ENCODE measurements around the gene HNRNPUL2.
"Not testable (repeated sequence)": the region's sequence is repeated elsewhere in the genome, so short reads cannot be mapped to it uniquely, and the experiment has no call there.

HNRNPUL2 gene

GRCh38 chr11:62706850-62707247, 20.4 kb downstream of the HNRNPUL2 start:
- H3K27ac ChIP-seq (ENCODE audit: low read length), result peak overlapping the region; percentile 72

DNA sequence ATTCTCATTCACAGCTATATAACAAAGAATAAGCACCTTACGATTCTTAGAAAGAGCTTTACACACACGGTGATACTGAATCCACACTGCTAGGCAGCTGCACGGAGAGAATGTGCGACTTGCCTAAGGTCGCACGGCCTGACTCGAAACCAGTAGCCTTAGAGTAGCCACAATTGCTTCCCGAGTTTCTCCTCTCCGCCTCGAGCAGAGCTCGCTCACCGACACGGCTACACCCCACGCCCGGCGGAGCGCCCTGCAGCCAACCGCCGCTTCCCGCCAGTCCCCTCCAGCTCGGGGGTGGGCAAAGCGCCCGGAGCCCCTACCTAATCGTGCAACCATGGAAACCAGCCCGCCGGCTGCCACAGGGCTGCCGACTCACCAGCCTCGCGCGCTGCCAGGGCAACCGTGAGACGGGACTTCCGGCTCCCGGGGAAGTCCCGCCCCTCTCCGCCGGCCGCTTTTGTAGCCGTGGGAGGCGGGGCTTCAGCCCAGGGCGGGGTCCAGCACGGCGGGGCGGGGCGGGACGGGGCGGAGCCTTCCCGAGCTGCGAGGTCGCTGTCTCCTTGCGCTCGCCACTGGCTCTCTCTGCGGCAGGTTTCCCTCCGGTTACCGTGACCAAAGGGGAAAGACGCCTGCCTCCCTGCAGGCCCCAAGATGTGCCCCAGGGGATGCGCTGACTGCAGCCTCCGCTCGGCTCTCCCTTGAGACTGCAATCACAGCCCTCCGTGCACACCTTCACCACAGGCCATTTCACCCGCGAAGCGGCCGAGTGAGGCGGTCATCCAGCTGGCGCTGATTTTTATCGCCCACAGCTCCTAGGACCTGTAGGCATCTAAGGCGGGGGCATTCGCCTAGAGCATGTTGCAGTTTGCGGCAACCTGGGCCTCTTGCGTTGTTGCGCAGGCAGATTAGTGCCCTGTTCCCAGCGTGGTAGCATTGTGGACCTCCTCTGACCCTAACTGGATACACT, 21.1 kb downstream of the HNRNPUL2 start:
- ATAC-seq (ENCODE audit: insufficient read depth, low read depth) (peak; percentile 78), DNase-seq (peak; percentile 97)
- Histone ChIP-seq H3K27ac (ENCODE audit: low read length) (peak overlapping the region; percentile 96), H3K4me2 (ENCODE audit: insufficient read depth, low read length) (peak overlapping the region; percentile 97), H3K27me3 (ENCODE audit: insufficient read depth, low read length, poor library complexity) (no peaks in the 10 kb centered on the region), H3K36me3 (ENCODE audit: insufficient read depth, low read length) (peaks cover 14% of the 10 kb centered on the region), H4K20me1 (ENCODE audit: insufficient read depth, low read length) (no peaks in the 10 kb centered on the region), H3K4me3 (ENCODE audit: low read depth in 1 of 2, low read length in 2 of 2) (peak overlapping the region; percentile 44 to 88), H3K9ac (ENCODE audit: low read depth, low read length) (peak overlapping the region; percentile 83), H3K9me3 (ENCODE audit: insufficient read depth, low read length, severe bottlenecking) (no peaks in the 10 kb centered on the region), H3K79me2 (ENCODE audit: insufficient read depth, low read length) (peaks cover 22% of the 10 kb centered on the region), H3K4me1 (ENCODE audit: insufficient read depth, low read length) (peaks cover 52% of the 10 kb centered on the region), H2AFZ (ENCODE audit: low read depth, low read length) (peak overlapping the region; percentile 94)
- no peak for TF ChIP-seq EZH2 (IDR thresholded peaks at IDR 0.05; ENCODE audit: borderline replicate concordance, low read depth, low read length, severe bottlenecking)
- TF ChIP-seq, protein P1, sequence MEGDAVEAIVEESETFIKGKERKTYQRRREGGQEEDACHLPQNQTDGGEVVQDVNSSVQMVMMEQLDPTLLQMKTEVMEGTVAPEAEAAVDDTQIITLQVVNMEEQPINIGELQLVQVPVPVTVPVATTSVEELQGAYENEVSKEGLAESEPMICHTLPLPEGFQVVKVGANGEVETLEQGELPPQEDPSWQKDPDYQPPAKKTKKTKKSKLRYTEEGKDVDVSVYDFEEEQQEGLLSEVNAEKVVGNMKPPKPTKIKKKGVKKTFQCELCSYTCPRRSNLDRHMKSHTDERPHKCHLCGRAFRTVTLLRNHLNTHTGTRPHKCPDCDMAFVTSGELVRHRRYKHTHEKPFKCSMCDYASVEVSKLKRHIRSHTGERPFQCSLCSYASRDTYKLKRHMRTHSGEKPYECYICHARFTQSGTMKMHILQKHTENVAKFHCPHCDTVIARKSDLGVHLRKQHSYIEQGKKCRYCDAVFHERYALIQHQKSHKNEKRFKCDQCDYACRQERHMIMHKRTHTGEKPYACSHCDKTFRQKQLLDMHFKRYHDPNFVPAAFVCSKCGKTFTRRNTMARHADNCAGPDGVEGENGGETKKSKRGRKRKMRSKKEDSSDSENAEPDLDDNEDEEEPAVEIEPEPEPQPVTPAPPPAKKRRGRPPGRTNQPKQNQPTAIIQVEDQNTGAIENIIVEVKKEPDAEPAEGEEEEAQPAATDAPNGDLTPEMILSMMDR (IDR thresholded peaks at IDR 0.05; ENCODE audit: borderline replicate concordance, extremely low read depth, low read length, poor library complexity, severe bottlenecking), result no peak

More at GRCh38 chr11:62706850-62707247, 20.4 kb downstream of the HNRNPUL2 start:
- peaks cover 19% of the 10 kb centered on the region for H3K36me3 ChIP-seq (ENCODE audit: insufficient read depth, low read length)
- H3K9me3 ChIP-seq (ENCODE audit: insufficient read depth, low read length, severe bottlenecking), result no peaks in the 10 kb centered on the region
- H3K79me2 ChIP-seq (ENCODE audit: insufficient read depth, low read length), result peaks cover 22% of the 10 kb centered on the region
- H4K20me1 ChIP-seq (ENCODE audit: insufficient read depth, low read length), result no peaks in the 10 kb centered on the region
- H3K4me2 ChIP-seq (ENCODE audit: insufficient read depth, low read length), result peak overlapping the region; percentile 97
- peak overlapping the region in 1 of 2 experiments; percentile 88; a peak in 2 of 4 replicates for H3K4me3 ChIP-seq (ENCODE audit: low read depth in 1 of 2, low read length in 2 of 2)
- no peak for DNase-seq
- H3K9ac ChIP-seq (ENCODE audit: low read depth, low read length), result peak overlapping the region; percentile 83
- ATAC-seq (ENCODE audit: insufficient read depth, low read depth), result no peak
- no peaks in the 10 kb centered on the region for H3K27me3 ChIP-seq (ENCODE audit: insufficient read depth, low read length, poor library complexity)
- H3K4me1 ChIP-seq (ENCODE audit: insufficient read depth, low read length), result peaks cover 52% of the 10 kb centered on the region
- peak overlapping the region; percentile 80 for H2AFZ ChIP-seq (ENCODE audit: low read depth, low read length)
- no peak for TF ChIP-seq EZH2 (IDR thresholded peaks at IDR 0.05; ENCODE audit: borderline replicate concordance, low read depth, low read length, severe bottlenecking)
- TF ChIP-seq, protein P1 (IDR thresholded peaks at IDR 0.05; ENCODE audit: borderline replicate concordance, extremely low read depth, low read length, poor library complexity, severe bottlenecking), result no peak

DNA sequence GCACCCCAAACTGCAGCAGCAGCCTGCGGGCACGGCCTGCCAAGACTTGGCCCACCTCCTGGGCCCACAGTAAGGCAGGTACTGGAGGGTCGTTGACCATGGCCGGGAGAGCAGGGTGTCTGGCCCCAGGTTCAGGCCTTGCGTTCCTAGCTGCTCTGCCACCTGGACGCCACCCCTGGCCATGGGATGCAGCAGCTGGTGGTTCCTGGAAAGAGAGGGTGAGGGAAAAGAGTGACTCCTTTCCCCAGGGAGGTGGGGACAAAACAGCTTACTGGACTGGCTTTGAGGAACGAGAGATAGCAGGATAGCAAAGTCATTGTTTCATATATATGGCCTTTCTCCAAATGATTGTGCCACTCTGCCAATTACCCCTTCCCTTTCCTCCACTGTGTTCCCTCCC, 21.8 kb downstream of the HNRNPUL2 start:
- peak overlapping the region; percentile 94 for H2AFZ ChIP-seq (ENCODE audit: low read depth, low read length)
- H3K27ac ChIP-seq (ENCODE audit: low read length), result peak overlapping the region; percentile 96
- no peak for ATAC-seq (ENCODE audit: insufficient read depth, low read depth)
- H3K36me3 ChIP-seq (ENCODE audit: insufficient read depth, low read length), result peaks cover 13% of the 10 kb centered on the region
- no peak for DNase-seq
- H3K27me3 ChIP-seq (ENCODE audit: insufficient read depth, low read length, poor library complexity), result no peaks in the 10 kb centered on the region
- H3K9ac ChIP-seq (ENCODE audit: low read depth, low read length), result peak overlapping the region; percentile 83
- H3K9me3 ChIP-seq (ENCODE audit: insufficient read depth, low read length, severe bottlenecking), result no peaks in the 10 kb centered on the region
- H3K79me2 ChIP-seq (ENCODE audit: insufficient read depth, low read length), result peaks cover 22% of the 10 kb centered on the region
- no peak for TF ChIP-seq EZH2 (IDR thresholded peaks at IDR 0.05; ENCODE audit: borderline replicate concordance, low read depth, low read length, severe bottlenecking)
- TF ChIP-seq, protein P1 (IDR thresholded peaks at IDR 0.05; ENCODE audit: borderline replicate concordance, extremely low read depth, low read length, poor library complexity, severe bottlenecking), result no peak
- peak overlapping the region; percentile 44 to 88 for H3K4me3 ChIP-seq (ENCODE audit: low read depth in 1 of 2, low read length in 2 of 2)
- H4K20me1 ChIP-seq (ENCODE audit: insufficient read depth, low read length), result no peaks in the 10 kb centered on the region
- peak overlapping the region; percentile 97 for H3K4me2 ChIP-seq (ENCODE audit: insufficient read depth, low read length)
- H3K4me1 ChIP-seq (ENCODE audit: insufficient read depth, low read length), result peaks cover 49% of the 10 kb centered on the region

DNA sequence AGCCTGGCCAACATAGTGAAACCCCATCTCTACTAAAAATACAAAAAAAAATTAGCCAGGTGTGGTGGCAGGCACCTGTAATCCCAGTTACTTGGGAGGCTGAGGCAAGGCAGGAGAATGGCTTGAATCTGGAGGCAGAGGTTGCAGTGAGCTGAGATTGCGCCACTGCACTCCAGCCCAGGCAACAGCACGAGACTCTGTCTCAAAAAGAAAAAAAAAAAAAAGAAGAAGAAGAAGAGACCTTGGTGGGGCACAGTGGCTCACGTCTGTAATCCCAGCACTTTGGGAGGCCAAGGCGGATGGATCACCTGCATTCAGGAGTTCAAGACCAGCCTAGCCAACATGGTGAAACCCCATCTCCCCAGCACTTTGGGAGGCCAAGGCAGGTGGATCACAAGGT, 23.3 kb downstream of the HNRNPUL2 start:
- H3K27me3 ChIP-seq (ENCODE audit: insufficient read depth, low read length, poor library complexity); H3K36me3 ChIP-seq (ENCODE audit: insufficient read depth, low read length); DNase-seq; H3K27ac ChIP-seq (ENCODE audit: low read length); H3K9ac ChIP-seq (ENCODE audit: low read depth, low read length); H3K9me3 ChIP-seq (ENCODE audit: insufficient read depth, low read length, severe bottlenecking); H4K20me1 ChIP-seq (ENCODE audit: insufficient read depth, low read length); H2AFZ ChIP-seq (ENCODE audit: low read depth, low read length); H3K4me3 ChIP-seq (ENCODE audit: low read depth in 1 of 2, low read length in 2 of 2); H3K4me2 ChIP-seq (ENCODE audit: insufficient read depth, low read length); ATAC-seq (ENCODE audit: insufficient read depth, low read depth): not testable (repeated sequence)
- Histone ChIP-seq H3K79me2 (ENCODE audit: insufficient read depth, low read length) (peaks cover 19% of the 10 kb centered on the region), H3K4me1 (ENCODE audit: insufficient read depth, low read length) (peaks cover 37% of the 10 kb centered on the region)
